ENCODE data around the gene TPRA1. TPM values are rescaled to one million over a fixed set of nuclear protein-coding genes. Genes with fewer than 3 reads are reported as not detected.
A peak's percentile ranks its signal among the peaks of the same experiment; 100 is the strongest.

TPRA1 gene
- total RNA-seq, 1 donor from 2014 or later, result 37.2 TPM

DNA sequence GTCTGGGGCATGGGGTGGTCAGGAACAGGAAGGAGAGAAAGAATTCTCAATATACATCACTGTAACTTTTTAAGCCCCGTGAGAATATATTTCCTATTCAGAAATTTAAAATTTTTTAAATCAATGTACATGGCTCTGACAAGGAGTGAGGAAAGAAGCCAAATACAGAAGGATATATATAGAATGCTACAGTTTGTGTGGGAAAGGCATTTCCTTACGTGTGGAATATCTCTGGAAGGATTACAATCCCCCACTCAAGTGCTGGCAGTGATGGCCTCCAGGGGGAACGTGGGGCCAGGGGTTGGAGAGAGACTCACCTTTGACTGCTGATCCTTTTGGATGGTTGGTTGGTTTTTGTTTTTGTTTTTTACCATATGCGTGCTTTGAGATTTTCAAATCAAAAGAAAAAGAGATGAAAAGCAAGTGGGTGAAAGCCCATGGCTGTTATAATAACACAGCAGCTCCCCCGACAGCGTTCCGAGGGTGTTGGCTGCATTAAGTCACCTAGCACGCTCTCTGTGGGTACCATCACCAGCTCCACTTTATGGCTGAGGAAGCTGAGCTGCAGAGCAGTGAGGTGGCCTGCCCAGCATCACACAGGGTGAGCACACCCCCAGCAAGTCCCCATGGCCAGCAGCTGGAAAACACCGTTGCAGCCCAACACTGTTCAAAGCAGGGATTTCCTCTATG, 39.9 kb downstream of the TPRA1 start:
- H3K27ac Mint-ChIP-seq, result no peak overlapping the region
- H3K4me1 Mint-ChIP-seq, result peaks cover 19% of the 10 kb centered on the region
- H3K9me3 Mint-ChIP-seq, result no peaks in the 10 kb centered on the region
- H3K4me3 Mint-ChIP-seq, result no peak overlapping the region
- H3K27me3 Mint-ChIP-seq (ENCODE audit: low read depth), result peaks cover 1% of the 10 kb centered on the region
- H3K36me3 Mint-ChIP-seq, result no peaks in the 10 kb centered on the region
- TF ChIP-seq, protein P1, sequence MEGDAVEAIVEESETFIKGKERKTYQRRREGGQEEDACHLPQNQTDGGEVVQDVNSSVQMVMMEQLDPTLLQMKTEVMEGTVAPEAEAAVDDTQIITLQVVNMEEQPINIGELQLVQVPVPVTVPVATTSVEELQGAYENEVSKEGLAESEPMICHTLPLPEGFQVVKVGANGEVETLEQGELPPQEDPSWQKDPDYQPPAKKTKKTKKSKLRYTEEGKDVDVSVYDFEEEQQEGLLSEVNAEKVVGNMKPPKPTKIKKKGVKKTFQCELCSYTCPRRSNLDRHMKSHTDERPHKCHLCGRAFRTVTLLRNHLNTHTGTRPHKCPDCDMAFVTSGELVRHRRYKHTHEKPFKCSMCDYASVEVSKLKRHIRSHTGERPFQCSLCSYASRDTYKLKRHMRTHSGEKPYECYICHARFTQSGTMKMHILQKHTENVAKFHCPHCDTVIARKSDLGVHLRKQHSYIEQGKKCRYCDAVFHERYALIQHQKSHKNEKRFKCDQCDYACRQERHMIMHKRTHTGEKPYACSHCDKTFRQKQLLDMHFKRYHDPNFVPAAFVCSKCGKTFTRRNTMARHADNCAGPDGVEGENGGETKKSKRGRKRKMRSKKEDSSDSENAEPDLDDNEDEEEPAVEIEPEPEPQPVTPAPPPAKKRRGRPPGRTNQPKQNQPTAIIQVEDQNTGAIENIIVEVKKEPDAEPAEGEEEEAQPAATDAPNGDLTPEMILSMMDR (IDR thresholded peaks at IDR 0.05; ENCODE audit: unreplicated experiment), result no peak
- no peak for DNase-seq (ENCODE audit: low spot score in 2 of 2, unreplicated experiment in 2 of 2)

DNA sequence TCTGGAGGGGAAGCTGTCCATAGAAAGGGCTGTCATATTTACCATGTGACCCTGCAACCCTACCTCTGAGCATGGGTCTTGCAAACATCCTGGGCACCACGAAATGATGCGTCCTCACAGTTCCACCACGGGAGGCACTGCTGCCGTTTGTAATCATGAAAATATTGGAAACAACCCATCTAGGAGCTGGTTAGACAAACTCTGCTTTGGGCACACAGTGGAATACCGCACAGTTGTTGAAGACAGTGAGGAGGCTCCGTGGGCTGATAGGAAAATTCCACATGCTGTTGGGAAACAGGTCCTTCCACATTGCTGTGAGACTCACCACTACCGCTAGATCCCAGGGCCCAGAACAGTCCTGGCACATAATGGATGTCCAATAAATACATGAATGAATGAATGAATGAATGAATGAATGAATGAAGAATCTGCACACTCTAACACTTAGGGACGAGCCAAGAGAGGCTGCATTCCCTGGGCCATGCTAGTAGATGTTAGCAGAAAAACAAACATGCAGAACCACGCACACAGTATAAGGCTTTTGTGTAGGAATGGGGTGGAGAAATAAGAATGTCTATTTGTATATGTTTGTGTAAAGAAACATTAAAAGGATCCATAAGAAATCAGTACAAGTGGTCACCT, 40.6 kb downstream of the TPRA1 start:
- no peaks in the 10 kb centered on the region for H3K36me3 Mint-ChIP-seq
- TF ChIP-seq, protein P1 (IDR thresholded peaks at IDR 0.05; ENCODE audit: unreplicated experiment), result no peak
- no peaks in the 10 kb centered on the region for H3K9me3 Mint-ChIP-seq
- H3K4me1 Mint-ChIP-seq, result peaks cover 19% of the 10 kb centered on the region
- H3K4me3 Mint-ChIP-seq, result no peak overlapping the region
- H3K27ac Mint-ChIP-seq, result no peak overlapping the region
- DNase-seq (ENCODE audit: low spot score in 2 of 2, unreplicated experiment in 2 of 2), result no peak
- no peaks in the 10 kb centered on the region for H3K27me3 Mint-ChIP-seq (ENCODE audit: low read depth)

DNA sequence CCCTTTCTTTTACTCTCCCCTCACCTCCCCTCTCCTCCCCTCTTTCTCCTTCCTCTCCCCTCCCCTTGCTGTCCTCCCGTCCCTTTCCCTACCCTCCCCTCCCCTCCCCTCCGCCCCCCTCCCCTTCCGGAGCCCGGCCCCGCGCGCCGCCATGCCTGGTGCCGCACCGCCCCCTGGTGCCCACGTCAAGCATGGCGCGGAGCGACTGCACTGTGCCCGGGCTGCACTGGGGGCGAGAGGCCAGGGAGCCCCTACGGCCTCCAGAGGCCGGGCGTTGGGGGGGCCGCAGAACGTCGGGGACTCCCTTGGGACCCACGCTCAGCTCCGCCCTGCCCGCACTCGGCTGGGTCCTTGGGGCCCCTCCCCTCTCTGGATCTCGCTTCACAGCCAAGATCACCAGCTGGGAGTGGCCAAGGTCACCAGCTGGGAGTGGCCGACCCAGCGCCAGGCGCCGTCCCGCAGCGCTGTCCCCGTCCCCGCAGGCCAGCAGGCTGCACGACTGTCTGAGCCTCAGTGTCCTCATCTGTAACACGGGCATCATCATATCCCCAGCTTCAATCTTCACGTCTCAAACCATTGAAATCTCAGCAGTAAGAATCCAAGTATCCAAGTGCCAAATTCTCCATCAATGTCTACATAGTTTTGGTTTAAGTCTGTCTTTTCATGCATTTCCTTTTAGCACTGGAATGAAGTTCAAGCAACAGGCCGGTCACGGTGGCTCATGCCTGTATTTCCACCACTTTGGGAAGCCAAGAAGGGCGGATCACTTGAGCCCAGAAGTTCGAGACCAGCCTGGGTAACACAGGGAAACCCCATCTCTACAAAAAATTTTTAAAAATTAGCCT, 42.5 kb downstream of the TPRA1 start:
- Mint-ChIP-seq H3K27me3 (ENCODE audit: low read depth) (peaks cover 3% of the 10 kb centered on the region), H3K4me1 (peaks cover 19% of the 10 kb centered on the region), H3K9me3 (no peaks in the 10 kb centered on the region), H3K36me3 (no peaks in the 10 kb centered on the region), H3K4me3 (peak overlapping the region; percentile 67), H3K27ac (no peak overlapping the region)
- DNase-seq (ENCODE audit: low spot score in 2 of 2, unreplicated experiment in 2 of 2), result peak; percentile 67 to 83
- TF ChIP-seq, protein P1 (IDR thresholded peaks at IDR 0.05; ENCODE audit: unreplicated experiment), result peak; percentile 74

DNA sequence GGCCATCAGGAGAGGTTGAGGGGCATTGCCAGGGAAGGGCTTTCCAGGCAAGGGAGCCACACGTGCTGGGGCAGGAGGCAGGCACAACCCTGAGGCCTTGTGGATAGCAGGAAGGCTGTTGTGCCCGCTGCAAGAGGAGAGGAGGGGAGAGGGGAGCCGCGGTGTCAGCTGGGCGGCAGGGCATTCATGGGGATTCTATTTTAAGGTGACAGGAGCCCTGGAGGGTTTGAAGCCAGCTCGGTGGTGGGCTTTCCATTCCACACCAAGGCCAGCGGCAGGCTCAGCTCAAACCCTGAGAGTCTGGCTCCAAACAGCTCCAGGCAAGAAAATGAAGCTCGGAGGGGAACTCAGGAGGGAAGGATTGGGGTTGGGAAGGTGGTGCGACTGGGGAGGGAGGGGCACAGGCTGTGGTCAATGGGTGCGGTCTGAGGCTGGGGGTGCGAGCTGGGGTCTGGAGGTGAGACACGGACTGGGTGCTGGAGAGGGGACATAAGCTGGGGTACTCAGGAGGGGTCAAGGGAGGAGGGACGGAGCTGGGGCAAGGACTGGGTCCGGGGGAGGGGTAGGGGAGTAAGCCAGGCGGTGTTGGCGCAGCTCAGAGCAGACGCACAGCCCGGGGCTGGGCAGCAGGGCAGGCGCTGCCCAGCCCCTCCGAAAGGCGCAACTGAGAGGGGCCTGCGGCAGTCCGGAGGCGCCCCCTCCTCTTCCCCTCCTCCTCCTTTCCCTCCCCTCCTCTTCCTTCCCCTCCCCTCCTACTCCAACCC, 43.4 kb downstream of the TPRA1 start:
- H3K27ac Mint-ChIP-seq, result peak overlapping the region; percentile 25
- DNase-seq (ENCODE audit: low spot score in 2 of 2, unreplicated experiment in 2 of 2), result no peak
- H3K4me1 Mint-ChIP-seq, result peaks cover 19% of the 10 kb centered on the region
- TF ChIP-seq, protein P1 (IDR thresholded peaks at IDR 0.05; ENCODE audit: unreplicated experiment), result no peak
- H3K27me3 Mint-ChIP-seq (ENCODE audit: low read depth), result peaks cover 4% of the 10 kb centered on the region
- H3K4me3 Mint-ChIP-seq, result peak overlapping the region; percentile 65
- H3K36me3 Mint-ChIP-seq, result no peaks in the 10 kb centered on the region
- no peaks in the 10 kb centered on the region for H3K9me3 Mint-ChIP-seq

DNA sequence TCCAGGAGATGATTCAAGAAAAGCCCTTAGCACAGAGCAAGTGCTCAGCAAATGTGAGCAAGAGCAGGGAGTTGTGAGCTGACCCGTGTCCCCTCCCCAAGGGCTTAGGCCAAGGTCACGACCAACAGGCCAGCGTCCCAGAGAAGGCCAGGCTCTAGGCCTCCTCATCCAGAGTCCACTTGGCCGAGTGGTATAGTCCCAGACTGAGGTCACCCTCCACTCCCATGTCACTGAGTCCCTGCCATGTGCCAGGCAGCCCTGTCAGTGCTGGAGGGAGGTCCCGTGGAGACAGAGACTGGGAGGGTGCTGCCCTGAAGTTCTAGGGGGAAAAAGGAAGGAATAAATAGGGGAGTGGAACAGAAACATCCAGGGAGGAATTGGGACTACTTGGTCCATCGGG, 44.0 kb downstream of the TPRA1 start:
- no peaks in the 10 kb centered on the region for H3K36me3 Mint-ChIP-seq
- no peak for DNase-seq (ENCODE audit: low spot score in 2 of 2, unreplicated experiment in 2 of 2)
- H3K4me1 Mint-ChIP-seq, result peaks cover 19% of the 10 kb centered on the region
- H3K27ac Mint-ChIP-seq, result peak overlapping the region; percentile 53
- H3K27me3 Mint-ChIP-seq (ENCODE audit: low read depth), result peaks cover 5% of the 10 kb centered on the region
- no peaks in the 10 kb centered on the region for H3K9me3 Mint-ChIP-seq
- TF ChIP-seq, protein P1 (IDR thresholded peaks at IDR 0.05; ENCODE audit: unreplicated experiment), result no peak
- peak overlapping the region; percentile 65 for H3K4me3 Mint-ChIP-seq
